Epithelial cell of proximal tubule (primary cell): ENCODE data around the gene LDLRAD4. TPM values are rescaled to one million over a fixed set of nuclear protein-coding genes. Genes with fewer than 3 reads are reported as not detected.

ENCODE experiments used
- DNase-seq: peaks from one replicate; pipeline ENCODE4 v3.0.0-alpha.2; 2011; ENCODE audit warnings: low read depth
- H3K4me3 ChIP-seq: 2 replicates; pipeline ENCODE4 v1.5.1; 2011; ENCODE audit warnings: low read depth, mild to moderate bottlenecking, low read length
- total RNA-seq: library from RNA; depleted of rRNA; stranded (reverse); fragments of >200 nt; gene quantifications from 2 replicates; pipeline ENCODE4 v1.2.3, GENCODE V29; 2015
- TF ChIP-seq, protein P1 (sequence below): conservative IDR thresholded peaks from 2 replicates; pipeline ENCODE4 v1.5.1; 2012; ENCODE audit warnings: low read depth, mild to moderate bottlenecking, low read length

LDLRAD4 gene
- total RNA-seq, 1 donor from 2014 or later: under 0.01 TPM

DNA sequence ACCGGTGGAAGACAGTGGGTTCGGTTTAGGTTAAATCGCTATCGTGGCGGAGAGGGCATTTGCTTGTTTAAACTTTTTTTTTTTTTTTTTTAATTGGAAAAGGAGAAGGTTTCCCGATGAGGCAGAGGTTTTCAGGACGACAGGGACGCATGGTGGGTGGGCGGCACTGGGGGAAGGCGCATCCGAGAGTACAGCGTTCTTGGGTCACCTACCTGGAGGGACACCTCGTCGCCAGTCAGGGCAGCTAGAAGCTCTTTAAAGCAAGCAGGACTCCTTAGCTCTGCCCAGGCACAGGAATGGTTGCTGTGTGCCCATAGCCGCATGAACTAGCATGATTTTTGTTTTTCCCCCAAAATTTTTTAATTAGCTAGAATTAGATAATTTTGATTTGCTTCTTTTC lies 437 bp downstream of the LDLRAD4 start:
- H3K4me3 ChIP-seq: no peak overlapping the region
- TF ChIP-seq, protein P1, sequence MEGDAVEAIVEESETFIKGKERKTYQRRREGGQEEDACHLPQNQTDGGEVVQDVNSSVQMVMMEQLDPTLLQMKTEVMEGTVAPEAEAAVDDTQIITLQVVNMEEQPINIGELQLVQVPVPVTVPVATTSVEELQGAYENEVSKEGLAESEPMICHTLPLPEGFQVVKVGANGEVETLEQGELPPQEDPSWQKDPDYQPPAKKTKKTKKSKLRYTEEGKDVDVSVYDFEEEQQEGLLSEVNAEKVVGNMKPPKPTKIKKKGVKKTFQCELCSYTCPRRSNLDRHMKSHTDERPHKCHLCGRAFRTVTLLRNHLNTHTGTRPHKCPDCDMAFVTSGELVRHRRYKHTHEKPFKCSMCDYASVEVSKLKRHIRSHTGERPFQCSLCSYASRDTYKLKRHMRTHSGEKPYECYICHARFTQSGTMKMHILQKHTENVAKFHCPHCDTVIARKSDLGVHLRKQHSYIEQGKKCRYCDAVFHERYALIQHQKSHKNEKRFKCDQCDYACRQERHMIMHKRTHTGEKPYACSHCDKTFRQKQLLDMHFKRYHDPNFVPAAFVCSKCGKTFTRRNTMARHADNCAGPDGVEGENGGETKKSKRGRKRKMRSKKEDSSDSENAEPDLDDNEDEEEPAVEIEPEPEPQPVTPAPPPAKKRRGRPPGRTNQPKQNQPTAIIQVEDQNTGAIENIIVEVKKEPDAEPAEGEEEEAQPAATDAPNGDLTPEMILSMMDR: no peak

DNA sequence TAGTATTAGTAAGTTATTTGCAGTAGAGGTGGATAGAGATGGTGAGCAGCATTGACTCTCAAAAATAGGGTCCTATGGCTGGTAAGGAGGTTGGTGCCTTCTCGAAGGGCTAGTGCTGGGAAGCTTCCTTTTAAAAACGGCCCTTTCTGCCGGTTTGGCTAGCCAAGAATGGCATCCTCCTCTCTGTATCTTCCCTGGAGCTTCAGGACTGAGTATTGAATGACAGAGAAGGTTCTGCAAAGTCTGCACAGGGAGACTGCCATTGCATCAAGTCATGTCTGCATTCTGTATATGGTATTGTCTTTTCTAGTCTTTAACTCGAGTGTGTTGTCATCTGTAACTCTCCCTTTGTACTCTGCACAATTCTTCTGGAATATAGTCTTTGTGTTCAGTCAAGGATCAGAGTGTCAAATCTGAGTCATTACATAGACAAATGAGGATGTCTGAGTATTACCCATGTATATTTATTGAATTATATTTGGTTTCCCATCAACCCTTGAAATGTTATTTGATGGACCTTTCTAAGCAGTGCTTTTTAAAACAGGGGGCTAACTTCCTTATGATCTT lies 1.1 kb downstream of the LDLRAD4 start:
- no peak for DNase-seq
- TF ChIP-seq, protein P1: no peak
- no peak overlapping the region for H3K4me3 ChIP-seq

More for the DNA sequence above, 437 bp downstream of the LDLRAD4 start:
- DNase-seq: no peak

DNA sequence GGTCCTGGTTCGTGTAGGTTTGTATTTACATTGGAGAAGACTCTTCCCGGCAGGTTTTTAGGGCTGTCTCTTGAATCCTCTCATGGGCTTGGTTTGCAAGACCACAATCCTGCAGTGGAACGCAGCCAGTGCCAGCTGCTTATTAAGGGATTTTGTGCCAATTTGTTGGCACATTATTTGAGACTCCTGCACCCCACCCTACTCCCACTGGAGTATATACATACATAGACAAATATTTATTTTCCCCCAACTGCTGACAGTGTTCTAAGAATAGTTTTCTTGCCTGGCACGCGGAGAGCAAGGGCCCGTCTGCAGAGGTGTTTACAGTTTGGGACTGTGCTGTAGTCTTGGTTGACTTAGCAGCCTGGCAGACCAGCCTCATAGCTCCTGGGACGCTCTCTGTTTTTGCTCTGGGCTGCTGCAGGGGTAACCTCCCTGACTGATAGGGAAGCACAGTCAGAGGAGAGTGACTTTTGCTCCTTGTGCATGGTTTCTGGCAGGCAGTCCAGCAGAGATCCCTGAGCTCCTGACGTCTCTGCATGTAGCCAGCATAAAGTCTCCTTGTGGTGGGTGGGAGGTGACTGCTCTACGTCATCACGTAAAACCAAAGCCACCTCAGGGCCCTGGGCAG lies 1.9 kb downstream of the LDLRAD4 start:
- H3K4me3 ChIP-seq: no peak overlapping the region
- no peak for DNase-seq
- TF ChIP-seq, protein P1: no peak

DNA sequence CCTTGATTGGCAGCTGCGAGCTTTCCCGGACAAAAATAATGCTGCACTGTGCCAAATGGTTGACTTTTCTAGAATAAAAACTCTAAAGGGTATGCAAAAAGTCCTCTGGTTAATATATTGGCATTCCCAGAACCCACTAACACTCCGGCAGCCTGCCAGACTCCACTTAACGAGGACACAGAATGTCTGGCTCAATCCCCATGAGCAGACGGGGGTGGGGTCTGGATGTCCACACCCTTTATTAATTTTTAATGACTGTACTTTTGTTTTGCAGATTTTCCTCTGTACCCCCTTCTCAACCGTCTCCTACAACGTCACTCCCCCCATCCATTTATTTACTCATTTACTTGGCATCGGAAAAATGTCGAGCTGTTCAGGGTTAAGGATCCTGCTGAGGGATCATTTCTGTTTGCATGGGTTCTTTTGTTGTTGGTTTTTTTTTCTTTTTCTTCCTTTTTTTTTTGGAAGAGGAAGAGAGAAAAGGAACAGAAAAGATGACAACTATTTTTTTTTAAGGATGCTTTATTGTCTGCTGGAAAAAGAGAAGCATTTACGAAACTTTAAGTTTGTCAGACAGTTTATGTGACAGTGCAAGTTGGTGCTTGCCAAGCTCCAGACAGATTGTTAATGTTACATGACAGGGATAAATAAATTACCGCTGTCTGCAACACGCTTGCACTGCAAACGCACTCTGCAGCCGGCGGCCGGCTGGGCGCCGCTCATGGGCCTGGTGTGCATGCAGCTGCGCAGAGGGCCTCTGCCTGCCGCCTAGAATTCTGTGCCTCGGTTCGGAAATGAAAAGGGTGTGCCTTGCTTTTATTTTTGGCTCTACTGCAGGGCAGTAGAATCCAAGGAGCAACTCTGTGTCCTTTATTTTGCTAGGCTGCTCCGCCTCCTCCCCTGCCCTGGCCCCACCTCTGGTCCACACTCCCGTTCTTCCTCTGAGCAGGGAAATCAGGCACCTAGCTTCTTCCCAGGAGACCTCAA lies 3.6 kb downstream of the LDLRAD4 start:
- no peak overlapping the region for H3K4me3 ChIP-seq
- TF ChIP-seq, protein P1: no peak
- no peak for DNase-seq

DNA sequence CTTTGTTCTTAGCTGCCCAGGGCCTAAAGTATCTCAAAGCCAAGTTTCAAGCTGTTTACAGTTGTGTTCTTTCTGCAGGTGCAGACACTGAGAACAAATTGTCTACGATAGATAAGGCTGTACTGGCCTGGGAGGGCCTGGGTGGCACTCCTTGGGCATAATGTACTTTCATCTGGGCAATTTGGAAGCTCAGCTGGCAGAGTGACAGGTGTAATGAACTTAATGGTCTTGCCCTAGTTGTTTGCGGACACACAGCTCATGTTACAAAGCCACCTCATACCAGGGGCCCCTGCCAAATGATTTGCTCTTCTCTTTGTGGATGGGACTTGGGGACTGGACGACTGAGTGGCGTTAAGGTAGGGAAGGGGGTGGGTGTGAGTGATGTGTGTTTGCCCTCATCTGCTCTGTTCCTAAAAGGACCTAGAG lies 4.3 kb downstream of the LDLRAD4 start:
- DNase-seq: no peak
- TF ChIP-seq, protein P1: no peak

DNA sequence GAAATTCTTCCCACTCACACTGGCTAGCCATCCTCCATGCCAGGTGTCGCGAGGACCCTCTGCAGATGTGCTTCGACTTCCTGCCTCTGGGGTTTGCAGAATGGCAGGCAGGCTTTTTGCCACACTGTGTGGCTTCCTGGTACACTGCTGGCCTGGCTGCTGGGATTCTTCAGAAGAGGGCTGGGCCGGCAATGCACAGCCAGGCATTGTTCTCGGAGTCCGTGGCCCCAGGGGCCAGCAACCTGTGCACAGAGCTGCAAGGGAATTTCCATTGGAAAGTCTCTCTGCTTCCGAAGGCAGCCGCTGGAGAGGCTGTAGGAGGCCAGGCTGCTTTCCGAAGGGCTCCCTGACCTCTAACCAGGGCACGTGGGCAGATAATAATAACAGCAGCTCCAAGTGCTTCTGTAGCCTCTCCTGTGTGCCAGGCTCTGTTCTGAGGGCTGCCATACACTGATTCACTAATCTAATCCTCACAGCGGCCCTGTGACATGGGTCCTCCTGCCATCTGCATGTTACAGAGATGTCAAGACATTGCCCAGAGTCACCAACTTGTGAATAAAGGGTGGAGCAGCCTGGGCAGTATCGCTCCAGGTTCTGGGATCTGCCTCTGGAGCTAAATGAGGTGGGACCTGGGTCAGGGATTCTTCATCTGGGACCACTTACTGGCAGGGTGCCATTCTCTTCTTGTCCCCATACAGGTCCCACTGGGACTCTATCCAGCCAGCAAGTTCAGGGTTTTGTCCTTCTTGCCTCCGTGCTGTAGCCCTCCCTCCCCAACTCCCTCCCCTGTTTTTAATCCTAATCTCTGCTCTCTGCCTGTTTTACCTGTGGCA lies 5.0 kb downstream of the LDLRAD4 start:
- no peak for DNase-seq
- TF ChIP-seq, protein P1: no peak

More for the DNA sequence above, 4.3 kb downstream of the LDLRAD4 start:
- H3K4me3 ChIP-seq: no peak overlapping the region

More for the DNA sequence above, 5.0 kb downstream of the LDLRAD4 start:
- no peak overlapping the region for H3K4me3 ChIP-seq
